ENCODE measurements around the gene PSME4. TPM values are rescaled to one million over a fixed set of nuclear protein-coding genes. Genes with fewer than 3 reads are reported as not detected.

The PSME4 gene
- total and polyA plus RNA-seq, 2 of the 13 experiments (the other 11 are each of a cell fraction or from before 2014, with no cell fraction given) = 52.1 to 77.8 TPM

GRCh38 chr2:53969285-53969967 lies 1.4 kb downstream of the PSME4 start (continued):
- TF ChIP-seq CREM (IDR thresholded peaks at IDR 0.05) (0 out of 2 replicates have a peak, but pooled peaks have one; percentile 7), CREM (CRISPR knock-in tag; IDR thresholded peaks at IDR 0.05) (no peak), KLF9 (CRISPR knock-in tag; IDR thresholded peaks at IDR 0.05; ENCODE audit: low read depth) (no peak), HDAC1 (CRISPR knock-in tag; IDR thresholded peaks at IDR 0.05) (peak; percentile 45), SP5 (CRISPR knock-in tag; IDR thresholded peaks at IDR 0.05; ENCODE audit: borderline replicate concordance, low read depth) (0 out of 2 replicates have a peak, but pooled peaks have one; percentile 1), SNAPC2 (CRISPR knock-in tag; IDR thresholded peaks at IDR 0.05) (0 out of 2 replicates have a peak, but pooled peaks have one; percentile 18), ARID5B (CRISPR knock-in tag; IDR thresholded peaks at IDR 0.05) (peak; percentile 76), HDAC2 (CRISPR knock-in tag; IDR thresholded peaks at IDR 0.05) (0 out of 2 replicates have a peak, but pooled peaks have one; percentile 8), ZNF24 (IDR thresholded peaks at IDR 0.05) (peak; percentile 56; the same call in 1 of the 2 replicates), HMG20B (CRISPR knock-in tag; conservative IDR thresholded peaks at IDR 0.05) (no peak), AHDC1 (CRISPR knock-in tag; IDR thresholded peaks at IDR 0.05; ENCODE audit: borderline replicate concordance) (peak; percentile 35; the same call in 1 of the 2 replicates), RBM39 (IDR thresholded peaks at IDR 0.05; ENCODE audit: low read depth, low read length, poor library complexity, severe bottlenecking) (no peak), NFIB (CRISPR knock-in tag; IDR thresholded peaks at IDR 0.05; ENCODE audit: borderline replicate concordance) (no peak), ZNF512B (CRISPR knock-in tag; IDR thresholded peaks at IDR 0.05; ENCODE audit: borderline replicate concordance) (no peak), TEAD3 (CRISPR knock-in tag; optimal IDR thresholded peaks at IDR 0.05; ENCODE audit: borderline replicate concordance) (peak; percentile 52), MED1 (CRISPR knock-in tag; IDR thresholded peaks at IDR 0.05) (peak; percentile 24; the same call in 1 of the 2 replicates)

Measured in HepG2 (cell line).